Endometrial microvascular endothelial cells (primary cell): Measurements from ENCODE around the gene PPP3CA. TPM values are rescaled to one million over a fixed set of nuclear protein-coding genes. Genes with fewer than 3 reads are reported as not detected.
"Not testable (repeated sequence)": the region's sequence is repeated elsewhere in the genome, so short reads cannot be mapped to it uniquely, and the experiment has no call there.

ENCODE experiments used
- in situ Hi-C: cut with HindIII; loops from 2 replicates; pipeline ENCODE4 v1.10.0; 2017; ENCODE audit warnings: low sequenced_read_pairs, low pct_unique_long_range_greater_than_20kb; ENCODE audit errors: inconsistent ontology term
- total RNA-seq: library from RNA; depleted of rRNA; stranded (reverse); fragments of >200 nt; gene quantifications from one replicate; pipeline ENCODE4 v1.2.3, GENCODE V29; 2015; ENCODE audit errors: inconsistent ontology term

The PPP3CA gene
- total RNA-seq, 1 donor from 2014 or later, result 33.0 TPM

DNA sequence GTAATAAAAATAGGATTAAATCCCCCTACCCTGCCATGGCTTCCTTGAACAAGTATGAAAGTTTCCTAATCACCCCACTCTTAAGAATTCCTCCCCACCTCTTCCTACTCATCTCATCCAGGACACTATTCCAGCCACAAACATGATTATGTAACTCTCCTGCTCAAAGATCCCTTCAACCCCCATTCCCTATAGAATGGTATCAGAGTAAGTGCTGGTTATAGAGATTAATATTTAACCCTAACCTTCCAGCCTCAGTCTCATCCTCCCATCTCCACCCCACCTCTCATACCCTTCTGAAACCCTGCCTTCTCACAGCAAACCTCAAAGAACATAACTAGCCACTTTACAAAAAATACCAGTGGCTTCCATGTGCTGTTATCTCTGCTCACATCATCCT is 155.1 kb downstream of the PPP3CA start:
- in situ Hi-C loops, result no loop called here

- in situ Hi-C loops, result no loop called here
Observed at GRCh38 chr4:101191302-101192098, 155.8 kb downstream of the PPP3CA start.

- in situ Hi-C loops, result no loop called here
Observed at GRCh38 chr4:101190751-101191150, 156.6 kb downstream of the PPP3CA start.

- in situ Hi-C loops, result no loop called here
Observed at GRCh38 chr4:101188906-101189305, 158.4 kb downstream of the PPP3CA start.

DNA sequence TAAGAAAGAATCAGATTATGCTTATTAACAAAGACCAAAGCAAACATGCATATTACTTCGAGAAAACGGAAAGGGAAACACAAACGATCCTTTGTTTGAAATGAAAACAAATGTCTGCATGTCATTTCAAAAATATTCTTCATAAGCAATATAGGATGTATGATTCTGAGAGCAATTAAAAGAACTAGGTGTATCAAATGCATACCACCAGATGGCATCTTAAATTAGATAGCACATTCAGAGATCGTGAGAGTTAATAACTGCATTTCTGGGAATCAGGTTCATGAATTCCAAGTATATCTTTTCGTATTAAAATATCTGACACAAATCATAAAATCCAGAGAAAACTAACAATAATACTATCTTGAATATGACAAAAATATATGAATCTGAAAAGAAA is 159.5 kb downstream of the PPP3CA start:
- in situ Hi-C loops, result no loop called here

DNA sequence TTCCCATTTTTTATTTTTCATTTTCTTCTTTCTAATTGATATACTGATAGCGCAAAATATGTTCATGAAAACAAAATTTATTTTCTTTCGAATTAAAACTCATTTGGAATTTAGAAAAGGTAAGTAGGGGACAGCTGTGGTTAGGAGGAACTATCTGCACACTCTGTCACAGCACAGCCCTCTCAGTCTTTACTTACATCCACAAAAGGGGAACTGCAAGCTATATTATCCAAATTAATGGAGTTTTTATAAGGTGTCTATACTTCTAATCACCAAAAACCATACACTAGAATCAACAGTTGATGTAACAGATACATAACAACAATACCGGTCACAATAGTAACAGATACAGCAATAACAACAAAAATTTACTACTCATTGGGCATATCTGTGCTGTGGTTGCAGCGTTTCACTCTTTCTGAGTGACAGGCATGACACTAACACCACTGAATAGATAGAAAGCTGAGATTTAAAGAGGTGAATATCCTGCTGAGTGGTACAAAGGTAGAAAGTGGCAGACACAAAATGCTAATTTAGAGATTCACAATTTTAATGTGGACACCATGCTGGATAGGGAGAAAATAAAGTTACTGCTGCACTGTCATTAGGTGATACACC is 160.7 kb downstream of the PPP3CA start:
- in situ Hi-C loops, result no loop called here

DNA sequence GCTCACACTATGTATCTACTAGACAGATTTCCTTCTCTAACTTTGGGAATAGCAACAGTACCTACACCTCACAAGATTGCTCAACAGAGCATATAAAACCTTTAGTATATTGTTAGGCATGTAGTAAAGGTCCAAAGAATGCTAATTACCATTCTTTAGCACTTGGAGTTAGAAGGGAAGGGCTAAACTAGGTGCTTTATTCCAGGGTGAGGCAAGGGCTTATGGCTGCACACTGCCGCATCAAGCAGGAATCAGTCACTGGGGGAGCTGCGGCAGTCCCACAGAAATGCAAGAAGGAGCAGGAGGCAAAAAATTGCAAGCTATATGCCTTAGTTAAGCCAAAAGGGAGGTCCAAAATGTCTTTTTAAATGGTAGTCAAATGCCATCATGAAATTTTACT is 162.7 kb downstream of the PPP3CA start:
- in situ Hi-C loops, result no loop called here

DNA sequence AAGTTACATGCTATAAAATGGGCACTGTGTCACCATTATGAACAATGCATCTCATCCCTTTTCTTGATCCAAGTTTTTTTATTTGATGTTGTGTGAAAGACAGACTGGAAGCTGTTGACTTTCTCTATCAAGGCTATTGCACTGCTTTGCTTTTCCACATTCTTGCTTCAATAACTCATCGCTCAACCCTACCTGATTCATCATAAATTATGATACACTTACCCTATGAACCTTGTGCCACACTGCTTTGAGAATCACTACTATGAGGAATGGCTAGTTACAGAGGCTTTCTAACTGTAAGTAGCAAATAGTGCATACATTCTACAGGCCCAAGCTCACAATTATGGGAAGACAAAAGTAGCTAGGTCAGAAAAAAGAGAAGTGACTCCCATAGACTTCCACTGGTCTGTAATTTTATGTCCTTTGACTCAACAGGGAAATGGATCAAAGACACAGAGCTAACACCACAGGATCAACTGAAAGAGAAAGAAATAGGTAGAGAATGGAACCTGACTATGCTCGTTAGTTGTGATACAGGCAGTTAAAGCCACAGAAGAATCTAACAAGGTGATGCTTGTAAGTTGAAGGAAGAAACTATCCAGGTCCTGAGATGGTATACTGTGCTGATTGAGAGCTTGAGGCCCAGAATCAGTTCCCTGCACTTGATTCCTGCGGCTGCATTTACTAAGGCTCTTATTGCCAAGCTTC is 163.5 kb downstream of the PPP3CA start:
- in situ Hi-C loops, result no loop called here

GRCh38 chr4:101183221-101183620 is 164.1 kb downstream of the PPP3CA start:
- in situ Hi-C loops, result no loop called here

DNA sequence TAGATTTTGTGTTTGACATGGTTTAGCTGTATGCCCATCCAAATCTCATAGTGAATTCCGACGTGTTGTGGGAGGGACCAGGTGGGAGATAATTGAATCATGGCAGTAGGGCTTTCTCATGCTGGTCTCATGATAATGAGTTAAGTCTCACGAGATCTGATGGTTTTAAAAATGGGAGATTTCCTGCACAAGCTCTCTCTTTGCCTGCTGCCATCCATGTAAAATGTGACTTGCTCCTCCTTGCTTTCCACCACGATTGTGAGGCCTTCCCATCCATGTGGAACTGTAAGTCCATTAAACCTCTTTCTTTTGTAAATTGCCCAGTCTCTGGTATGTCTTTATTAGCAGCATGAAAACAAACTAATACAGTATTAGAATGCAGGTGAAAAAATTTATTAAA is 164.6 kb downstream of the PPP3CA start:
- in situ Hi-C loops, result not testable (repeated sequence)

- in situ Hi-C loops, result no loop called here
Observed at GRCh38 chr4:101178731-101179130, 168.6 kb downstream of the PPP3CA start.

DNA sequence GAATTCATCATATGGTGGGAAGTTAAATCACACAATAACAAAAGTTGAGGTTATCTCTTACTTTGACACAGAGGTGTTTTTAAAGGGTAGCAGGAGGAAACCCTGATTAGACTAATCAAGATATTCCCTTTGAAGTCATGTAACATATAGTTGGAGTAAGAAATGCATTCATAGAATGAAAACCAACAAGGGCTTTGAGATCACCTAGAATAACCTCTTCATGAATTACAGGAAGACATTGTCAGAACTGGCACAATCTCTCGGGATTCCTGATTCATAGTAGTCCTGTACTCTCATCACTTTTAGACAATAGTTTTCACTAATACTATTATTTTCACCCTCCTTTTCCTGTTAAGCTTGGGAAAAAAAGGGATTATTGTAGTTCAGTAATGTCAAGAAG is 170.2 kb downstream of the PPP3CA start:
- in situ Hi-C loops, result no loop called here

DNA sequence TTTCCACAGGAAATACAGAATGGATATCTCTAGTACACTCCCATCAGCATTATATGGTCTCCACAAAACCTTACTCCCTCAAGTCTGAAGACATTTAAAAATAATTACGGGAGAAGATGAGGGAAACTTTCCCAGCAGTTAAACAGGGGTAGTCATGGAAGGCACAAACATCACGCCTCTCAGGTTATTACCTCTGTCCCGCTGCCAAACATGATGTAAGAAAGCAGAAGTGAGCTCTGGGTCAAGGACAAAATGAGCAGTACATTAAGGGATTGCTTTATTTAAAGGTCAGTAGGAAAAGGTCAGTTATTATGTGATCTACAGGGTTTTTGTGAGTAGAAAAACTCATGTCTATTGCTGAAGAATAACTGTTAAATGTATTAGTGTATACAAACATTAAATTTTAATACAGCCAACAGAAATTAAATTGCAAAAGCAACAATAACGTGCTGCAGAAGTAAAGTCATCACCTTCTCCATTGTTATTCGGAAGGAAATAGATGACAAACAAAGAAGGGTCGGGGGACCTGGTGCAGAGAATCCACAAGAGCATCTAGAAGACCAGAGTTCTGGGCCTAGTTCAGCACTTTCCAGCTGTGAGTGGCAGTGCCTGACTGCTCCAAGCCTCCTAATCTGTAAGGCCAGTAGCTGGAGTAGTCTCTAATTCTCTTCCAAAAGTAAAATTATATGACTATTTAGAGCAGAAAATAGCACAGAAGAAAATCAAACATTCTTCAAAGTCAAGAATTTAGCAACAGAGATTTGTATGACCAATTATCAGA is 171.2 kb downstream of the PPP3CA start:
- in situ Hi-C loops, result no loop called here

GRCh38 chr4:101174679-101175345 is 172.5 kb downstream of the PPP3CA start:
- in situ Hi-C loops, result no loop called here

GRCh38 chr4:101172369-101172768 is 175.0 kb downstream of the PPP3CA start:
- in situ Hi-C loops, result no loop called here

DNA sequence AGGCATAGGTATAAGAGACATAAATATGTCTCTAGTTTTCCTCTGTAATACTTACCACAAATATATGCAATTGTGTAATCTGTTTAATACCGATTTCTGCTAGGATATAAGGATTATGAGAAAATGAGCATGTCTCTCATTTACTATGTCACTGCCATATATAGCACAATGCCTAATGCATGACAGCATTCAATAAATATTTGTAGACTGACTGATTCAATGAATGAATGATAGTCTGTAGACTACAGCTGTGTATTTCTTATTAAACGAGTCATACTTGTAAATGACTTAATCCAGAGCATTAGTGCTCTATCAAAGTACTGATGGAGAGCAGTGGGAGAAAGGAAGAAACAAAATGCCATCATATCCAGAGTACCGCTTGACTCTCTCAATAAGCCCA is 175.6 kb downstream of the PPP3CA start:
- in situ Hi-C loops, result no loop called here

DNA sequence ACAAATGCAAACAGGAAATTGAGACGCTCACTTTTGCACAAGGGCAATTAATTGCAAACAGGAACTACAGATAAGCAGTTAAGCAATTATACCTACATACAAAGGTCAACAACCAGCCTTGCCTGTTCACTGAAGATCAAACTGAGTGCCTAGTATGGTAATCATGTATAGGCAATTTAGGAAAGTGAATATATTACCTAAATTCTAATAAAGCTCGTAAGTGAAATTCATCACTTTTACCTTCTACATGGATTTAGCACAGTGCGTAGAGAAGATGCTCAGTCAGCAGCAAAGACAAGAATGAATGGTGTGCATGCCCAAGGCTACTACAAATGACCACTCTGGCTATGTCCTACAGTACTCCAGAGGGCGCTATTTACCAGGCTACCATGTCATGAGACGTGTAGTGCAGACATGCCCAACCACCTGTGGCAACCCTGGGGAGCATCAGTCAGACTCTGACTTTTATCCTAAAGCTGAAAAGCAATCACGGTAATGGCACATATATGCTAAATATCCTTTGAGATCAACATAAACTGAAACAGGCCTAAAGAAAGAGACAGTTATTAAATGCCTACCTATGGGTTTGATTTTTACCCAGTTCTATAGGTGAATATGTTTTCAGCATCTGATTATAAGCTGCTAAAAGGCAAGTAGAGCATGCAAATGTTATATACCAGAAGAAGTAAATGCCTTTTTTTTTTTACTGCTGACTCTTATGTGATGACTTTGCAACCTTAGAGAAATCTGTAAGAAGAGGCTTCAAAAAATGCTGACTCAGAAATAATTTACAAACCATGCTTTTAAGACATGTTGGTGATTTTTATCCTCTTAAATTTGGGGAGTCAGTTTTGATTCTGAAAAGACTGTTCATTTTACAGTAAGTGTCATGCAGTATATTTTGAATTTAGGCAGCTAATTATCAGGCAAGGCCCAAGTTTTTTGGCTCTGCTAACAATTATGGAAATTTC is 178.0 kb downstream of the PPP3CA start:
- in situ Hi-C loops, result no loop called here

GRCh38 chr4:101163936-101164335 is 183.4 kb downstream of the PPP3CA start:
- in situ Hi-C loops, result no loop called here
